GM23248 (cell line): ENCODE results near the gene PAPPA.

Experiments
- EZH2 ChIP-seq: fragments of 200-600 bp; sonication (generic); IDR thresholded peaks from 2 replicates; pipeline ENCODE4 v1.6.1; 2018; ENCODE audit warnings: antibody characterized with exemption, mild to moderate bottlenecking; ENCODE audit not compliant: insufficient read depth, poor library complexity, severe bottlenecking
- EZH2phosphoT487 ChIP-seq: fragments of 200-600 bp; sonication (generic); IDR thresholded peaks from 2 replicates; pipeline ENCODE4 v1.6.1; 2018; ENCODE audit warnings: antibody characterized with exemption, moderate library complexity, mild to moderate bottlenecking, low read depth; ENCODE audit not compliant: insufficient read depth

GRCh38 chr9:116322521-116322920 lies 168.9 kb downstream of the PAPPA start:
- TF ChIP-seq EZH2 (no peak), EZH2phosphoT487 (no peak)
